ENCODE data around the gene PKNOX1. TPM values are rescaled to one million over a fixed set of nuclear protein-coding genes. Genes with fewer than 3 reads are reported as not detected.

The PKNOX1 gene
- total and polyA plus RNA-seq, 9 of the 15 experiments (the other 6 are each of a cell fraction or from before 2014, with no cell fraction given): 8.8 to 25.9 (median 13.2) TPM

DNA sequence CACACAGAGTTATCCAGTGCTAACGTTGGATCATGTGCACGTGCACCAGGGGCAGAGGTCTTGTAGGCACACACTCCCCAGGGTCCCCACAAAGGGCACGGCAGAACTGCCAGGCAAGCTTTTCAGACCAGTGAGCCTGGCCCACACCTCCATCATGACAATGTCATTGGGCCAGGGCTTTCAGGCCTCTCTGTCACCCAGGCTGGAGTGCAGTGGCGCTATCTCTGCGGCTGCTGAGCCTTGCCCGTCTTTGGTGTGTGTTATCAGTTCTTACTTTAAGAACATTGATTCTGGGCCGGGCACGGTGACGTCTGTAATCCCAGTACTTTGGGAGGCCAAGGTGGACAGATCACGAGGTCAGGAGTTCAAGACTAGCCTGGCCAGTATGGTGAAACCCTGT, 44.2 kb downstream of the PKNOX1 start (continued):
- TF ChIP-seq, protein P1, sequence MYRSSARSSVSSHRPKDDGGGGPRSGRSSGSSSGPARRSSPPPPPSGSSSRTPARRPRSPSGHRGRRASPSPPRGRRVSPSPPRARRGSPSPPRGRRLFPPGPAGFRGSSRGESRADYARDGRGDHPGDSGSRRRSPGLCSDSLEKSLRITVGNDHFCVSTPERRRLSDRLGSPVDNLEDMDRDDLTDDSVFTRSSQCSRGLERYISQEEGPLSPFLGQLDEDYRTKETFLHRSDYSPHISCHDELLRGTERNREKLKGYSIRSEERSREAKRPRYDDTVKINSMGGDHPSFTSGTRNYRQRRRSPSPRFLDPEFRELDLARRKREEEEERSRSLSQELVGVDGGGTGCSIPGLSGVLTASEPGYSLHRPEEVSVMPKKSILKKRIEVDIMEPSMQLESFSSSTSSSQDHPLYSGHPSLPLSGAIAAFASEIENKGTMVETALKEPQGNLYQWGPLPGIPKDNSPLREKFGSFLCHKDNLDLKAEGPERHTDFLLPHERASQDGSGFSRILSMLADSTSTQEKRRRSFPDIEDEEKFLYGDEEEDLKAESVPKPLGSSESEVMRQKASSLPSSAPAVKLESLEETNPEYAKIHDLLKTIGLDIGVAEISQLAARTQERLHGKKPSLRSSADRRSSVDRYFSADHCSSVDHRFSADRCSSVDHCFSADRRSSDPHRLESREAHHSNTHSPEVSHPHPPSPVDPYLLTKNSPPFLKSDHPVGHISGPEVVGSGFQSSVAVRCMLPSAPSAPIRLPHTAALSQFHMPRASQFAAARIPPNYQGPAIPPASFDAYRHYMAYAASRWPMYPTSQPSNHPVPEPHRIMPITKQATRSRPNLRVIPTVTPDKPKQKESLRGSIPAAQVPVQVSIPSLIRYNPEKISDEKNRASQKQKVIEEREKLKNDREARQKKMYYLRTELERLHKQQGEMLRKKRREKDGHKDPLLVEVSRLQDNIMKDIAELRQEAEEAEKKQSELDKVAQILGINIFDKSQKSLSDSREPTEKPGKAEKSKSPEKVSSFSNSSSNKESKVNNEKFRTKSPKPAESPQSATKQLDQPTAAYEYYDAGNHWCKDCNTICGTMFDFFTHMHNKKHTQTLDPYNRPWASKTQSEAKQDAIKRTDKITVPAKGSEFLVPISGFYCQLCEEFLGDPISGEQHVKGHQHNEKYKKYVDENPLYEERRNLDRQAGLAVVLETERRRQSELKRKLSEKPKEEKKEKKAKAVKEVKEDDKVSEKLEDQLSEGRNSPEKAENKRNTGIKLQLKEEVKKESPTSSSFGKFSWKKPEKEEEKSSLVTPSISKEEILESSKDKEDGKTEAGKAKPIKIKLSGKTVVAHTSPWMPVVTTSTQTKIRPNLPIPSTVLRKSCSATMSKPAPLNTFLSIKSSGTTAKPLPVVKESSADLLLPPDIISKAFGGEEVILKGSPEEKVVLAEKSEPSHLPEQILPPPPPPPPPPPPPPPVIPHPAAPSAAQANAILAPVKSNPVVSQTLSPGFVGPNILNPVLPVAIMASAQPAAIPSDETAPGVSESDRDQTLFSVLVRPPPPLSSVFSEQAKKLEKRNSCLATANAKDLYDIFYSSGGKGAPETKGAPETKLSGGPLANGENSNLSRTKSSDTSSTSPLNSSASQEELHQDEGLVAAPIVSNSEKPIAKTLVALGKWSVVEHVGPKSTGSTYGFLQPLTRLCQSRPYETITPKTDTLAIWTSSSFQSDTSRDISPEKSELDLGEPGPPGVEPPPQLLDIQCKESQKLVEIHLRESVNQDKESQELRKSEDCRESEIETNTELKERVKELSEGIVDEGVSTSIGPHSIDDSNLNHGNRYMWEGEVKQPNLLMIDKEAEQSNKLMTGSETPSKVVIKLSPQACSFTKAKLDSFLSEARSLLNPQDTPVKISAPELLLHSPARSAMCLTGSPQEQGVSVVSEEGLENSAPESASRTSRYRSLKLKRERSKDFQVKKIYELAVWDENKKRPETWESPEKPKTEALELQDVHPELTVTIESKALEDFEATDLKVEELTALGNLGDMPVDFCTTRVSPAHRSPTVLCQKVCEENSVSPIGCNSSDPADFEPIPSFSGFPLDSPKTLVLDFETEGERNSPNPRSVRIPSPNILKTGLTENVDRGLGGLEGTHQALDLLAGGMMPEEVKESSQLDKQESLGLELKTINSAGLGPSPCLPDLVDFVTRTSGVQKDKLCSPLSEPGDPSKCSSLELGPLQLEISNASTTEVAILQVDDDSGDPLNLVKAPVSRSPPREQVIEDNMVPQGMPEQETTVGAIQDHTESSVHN (IDR thresholded peaks at IDR 0.05; ENCODE audit: borderline replicate concordance in 1 of 2, low read depth in 1 of 2): no peak
- TF ChIP-seq PYGO2 (tag; IDR thresholded peaks at IDR 0.05) (no peak), ZNF584 (CRISPR knock-in tag; IDR thresholded peaks at IDR 0.05; ENCODE audit: low read depth) (no peak), PRMT5 (CRISPR knock-in tag; IDR thresholded peaks at IDR 0.05) (no peak), CHCHD3 (CRISPR knock-in tag; IDR thresholded peaks at IDR 0.05) (no peak)
- TF ChIP-seq, protein P2, sequence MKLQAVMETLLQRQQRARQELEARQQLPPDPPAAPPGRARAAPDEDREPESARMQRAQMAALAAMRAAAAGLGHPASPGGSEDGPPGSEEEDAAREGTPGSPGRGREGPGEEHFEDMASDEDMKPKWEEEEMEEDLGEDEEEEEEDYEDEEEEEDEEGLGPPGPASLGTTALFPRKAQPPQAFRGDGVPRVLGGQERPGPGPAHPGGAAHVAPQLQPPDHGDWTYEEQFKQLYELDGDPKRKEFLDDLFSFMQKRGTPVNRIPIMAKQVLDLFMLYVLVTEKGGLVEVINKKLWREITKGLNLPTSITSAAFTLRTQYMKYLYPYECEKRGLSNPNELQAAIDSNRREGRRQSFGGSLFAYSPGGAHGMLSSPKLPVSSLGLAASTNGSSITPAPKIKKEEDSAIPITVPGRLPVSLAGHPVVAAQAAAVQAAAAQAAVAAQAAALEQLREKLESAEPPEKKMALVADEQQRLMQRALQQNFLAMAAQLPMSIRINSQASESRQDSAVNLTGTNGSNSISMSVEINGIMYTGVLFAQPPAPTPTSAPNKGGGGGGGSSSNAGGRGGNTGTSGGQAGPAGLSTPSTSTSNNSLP (IDR thresholded peaks at IDR 0.05; ENCODE audit: borderline replicate concordance, low read depth, low read length): no peak
- TF ChIP-seq, protein P3, sequence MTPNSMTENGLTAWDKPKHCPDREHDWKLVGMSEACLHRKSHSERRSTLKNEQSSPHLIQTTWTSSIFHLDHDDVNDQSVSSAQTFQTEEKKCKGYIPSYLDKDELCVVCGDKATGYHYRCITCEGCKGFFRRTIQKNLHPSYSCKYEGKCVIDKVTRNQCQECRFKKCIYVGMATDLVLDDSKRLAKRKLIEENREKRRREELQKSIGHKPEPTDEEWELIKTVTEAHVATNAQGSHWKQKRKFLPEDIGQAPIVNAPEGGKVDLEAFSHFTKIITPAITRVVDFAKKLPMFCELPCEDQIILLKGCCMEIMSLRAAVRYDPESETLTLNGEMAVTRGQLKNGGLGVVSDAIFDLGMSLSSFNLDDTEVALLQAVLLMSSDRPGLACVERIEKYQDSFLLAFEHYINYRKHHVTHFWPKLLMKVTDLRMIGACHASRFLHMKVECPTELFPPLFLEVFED (CRISPR knock-in tag; conservative IDR thresholded peaks at IDR 0.05): no peak
- TF ChIP-seq, protein P4, sequence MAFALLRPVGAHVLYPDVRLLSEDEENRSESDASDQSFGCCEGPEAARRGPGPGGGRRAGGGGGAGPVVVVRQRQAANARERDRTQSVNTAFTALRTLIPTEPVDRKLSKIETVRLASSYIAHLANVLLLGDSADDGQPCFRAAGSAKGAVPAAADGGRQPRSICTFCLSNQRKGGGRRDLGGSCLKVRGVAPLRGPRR (CRISPR knock-in tag; IDR thresholded peaks at IDR 0.05): no peak

Data from K562 (cell line).